Parathyroid adenoma (tissue), 2 donors: ENCODE measurements around the gene GPN1.

Experiments
- H2AFZ ChIP-seq: fragments of 300-600 bp; sonication (generic); one replicate; pipeline ENCODE4 v1.7.0; 2017; ENCODE audit warnings: antibody characterized with exemption, mild to moderate bottlenecking
- H3K27ac ChIP-seq: fragments of 300-600 bp; sonication (generic); one replicate; pipeline ENCODE4 v1.7.0; 2017
- H3K27me3 ChIP-seq: fragments of 300-600 bp; sonication (generic); one replicate; pipeline ENCODE4 v1.7.0; 2017; ENCODE audit warnings: low read length; ENCODE audit not compliant: control insufficient read depth, insufficient read depth
- H3K36me3 ChIP-seq: fragments of 300-600 bp; sonication (generic); one replicate; pipeline ENCODE4 v1.7.0; 2017; ENCODE audit warnings: low read length; ENCODE audit not compliant: control insufficient read depth, insufficient read depth
- H3K4me1 ChIP-seq: fragments of 300-600 bp; sonication (generic); one replicate; pipeline ENCODE4 v1.7.0; 2017; ENCODE audit warnings: control low read depth
- H3K4me2 ChIP-seq: fragments of 300-600 bp; sonication (generic); one replicate; pipeline ENCODE4 v1.7.0; 2017; ENCODE audit warnings: low read length
- H3K4me3 ChIP-seq: fragments of 300-600 bp; sonication (generic); one replicate; pipeline ENCODE4 v1.7.0; 2017; ENCODE audit warnings: low read depth, low read length
- H3K79me2 ChIP-seq: fragments of 300-600 bp; sonication (generic); one replicate; pipeline ENCODE4 v1.7.0; 2017; ENCODE audit warnings: control low read depth
- H3K9ac ChIP-seq: fragments of 300-600 bp; sonication (generic); one replicate; pipeline ENCODE4 v1.7.0; 2017; ENCODE audit warnings: mild to moderate bottlenecking
- H3K9me3 ChIP-seq: fragments of 300-600 bp; sonication (generic); one replicate; pipeline ENCODE4 v1.7.0; 2017; ENCODE audit warnings: low read length; ENCODE audit not compliant: control insufficient read depth
- TF ChIP-seq, protein P1 (sequence below): fragments of 300-600 bp; sonication (generic); IDR thresholded peaks from one replicate; pipeline ENCODE4 v1.7.0; 2017; ENCODE audit warnings: antibody characterized with exemption, mild to moderate bottlenecking
- donor health status: primary hyperparathyroidism.

Gene GPN1

GRCh38 chr2:27583390-27583915 lies 45.4 kb upstream of the GPN1 start:
- Histone ChIP-seq H3K4me3 (peak overlapping the region; percentile 66), H3K4me1 (peaks cover 8% of the 10 kb centered on the region), H3K4me2 (peak overlapping the region; percentile 57), H3K36me3 (no peaks in the 10 kb centered on the region), H3K9me3 (no peaks in the 10 kb centered on the region), H3K27ac (peak overlapping the region; percentile 58), H3K27me3 (no peaks in the 10 kb centered on the region), H3K79me2 (peaks cover 24% of the 10 kb centered on the region), H2AFZ (peak overlapping the region; percentile 88), H3K9ac (no peak overlapping the region)
- TF ChIP-seq, protein P1, sequence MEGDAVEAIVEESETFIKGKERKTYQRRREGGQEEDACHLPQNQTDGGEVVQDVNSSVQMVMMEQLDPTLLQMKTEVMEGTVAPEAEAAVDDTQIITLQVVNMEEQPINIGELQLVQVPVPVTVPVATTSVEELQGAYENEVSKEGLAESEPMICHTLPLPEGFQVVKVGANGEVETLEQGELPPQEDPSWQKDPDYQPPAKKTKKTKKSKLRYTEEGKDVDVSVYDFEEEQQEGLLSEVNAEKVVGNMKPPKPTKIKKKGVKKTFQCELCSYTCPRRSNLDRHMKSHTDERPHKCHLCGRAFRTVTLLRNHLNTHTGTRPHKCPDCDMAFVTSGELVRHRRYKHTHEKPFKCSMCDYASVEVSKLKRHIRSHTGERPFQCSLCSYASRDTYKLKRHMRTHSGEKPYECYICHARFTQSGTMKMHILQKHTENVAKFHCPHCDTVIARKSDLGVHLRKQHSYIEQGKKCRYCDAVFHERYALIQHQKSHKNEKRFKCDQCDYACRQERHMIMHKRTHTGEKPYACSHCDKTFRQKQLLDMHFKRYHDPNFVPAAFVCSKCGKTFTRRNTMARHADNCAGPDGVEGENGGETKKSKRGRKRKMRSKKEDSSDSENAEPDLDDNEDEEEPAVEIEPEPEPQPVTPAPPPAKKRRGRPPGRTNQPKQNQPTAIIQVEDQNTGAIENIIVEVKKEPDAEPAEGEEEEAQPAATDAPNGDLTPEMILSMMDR = no peak

DNA sequence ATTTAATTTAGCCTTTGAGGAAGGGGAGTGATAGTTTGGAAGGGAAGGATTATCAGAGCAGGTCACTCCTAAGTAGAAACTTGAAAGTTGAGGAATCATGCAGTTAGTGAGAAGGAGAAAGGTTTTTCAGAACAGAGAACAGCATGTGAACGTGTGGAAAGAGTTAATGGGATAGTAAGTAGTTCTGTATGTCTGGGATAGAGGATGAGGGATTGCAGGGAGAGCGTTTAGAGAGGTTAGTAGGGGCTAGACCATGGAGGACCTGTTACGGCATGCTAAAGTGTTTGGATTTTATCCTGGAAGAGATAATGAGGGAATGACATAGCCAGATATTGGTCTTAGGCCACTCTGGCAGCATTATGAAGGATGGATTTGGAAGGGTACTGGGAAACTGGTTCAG lies 44.3 kb upstream of the GPN1 start:
- no peak overlapping the region for H3K27ac ChIP-seq
- H3K4me3 ChIP-seq = no peak overlapping the region
- peaks cover 8% of the 10 kb centered on the region for H3K4me1 ChIP-seq
- H3K4me2 ChIP-seq = no peak overlapping the region
- H3K27me3 ChIP-seq = no peaks in the 10 kb centered on the region
- no peak overlapping the region for H2AFZ ChIP-seq
- no peak overlapping the region for H3K9ac ChIP-seq
- H3K9me3 ChIP-seq = no peaks in the 10 kb centered on the region
- H3K79me2 ChIP-seq = peaks cover 24% of the 10 kb centered on the region
- no peaks in the 10 kb centered on the region for H3K36me3 ChIP-seq
- TF ChIP-seq, protein P1 = no peak

DNA sequence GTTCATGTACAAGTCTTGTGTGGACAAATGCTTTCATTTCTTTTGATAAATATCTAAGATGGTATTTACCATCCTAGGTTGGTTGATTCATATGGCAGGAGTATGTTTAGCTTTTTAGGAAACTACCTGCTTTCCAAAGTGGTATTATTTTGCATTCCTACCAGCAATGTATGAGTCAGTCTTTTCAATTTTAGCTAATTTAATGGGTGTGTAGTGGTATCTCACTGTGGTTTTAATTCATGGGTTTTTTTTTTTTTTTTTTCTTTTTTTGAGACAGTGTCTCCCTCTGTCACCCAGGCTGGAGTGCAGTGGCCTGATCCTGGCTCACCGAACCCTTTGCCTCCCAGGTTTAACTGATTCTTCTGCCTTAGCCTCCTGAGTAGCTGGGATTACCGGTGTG lies 41.8 kb upstream of the GPN1 start:
- H3K4me2 ChIP-seq = no peak overlapping the region

GRCh38 chr2:27588308-27588707 lies 40.5 kb upstream of the GPN1 start:
- Histone ChIP-seq H3K79me2 (peaks cover 32% of the 10 kb centered on the region), H3K4me1 (peaks cover 8% of the 10 kb centered on the region), H3K4me3 (no peak overlapping the region), H3K27me3 (no peaks in the 10 kb centered on the region), H2AFZ (no peak overlapping the region), H3K36me3 (no peaks in the 10 kb centered on the region), H3K9me3 (no peaks in the 10 kb centered on the region), H3K9ac (no peak overlapping the region), H3K4me2 (no peak overlapping the region), H3K27ac (no peak overlapping the region)
- TF ChIP-seq, protein P1 = no peak

More for the DNA sequence above, 41.8 kb upstream of the GPN1 start:
- Histone ChIP-seq H3K4me3 (no peak overlapping the region), H3K79me2 (peaks cover 28% of the 10 kb centered on the region), H3K27me3 (no peaks in the 10 kb centered on the region), H3K9ac (no peak overlapping the region), H3K27ac (no peak overlapping the region), H3K4me1 (peaks cover 8% of the 10 kb centered on the region), H3K9me3 (no peaks in the 10 kb centered on the region), H2AFZ (no peak overlapping the region), H3K36me3 (no peaks in the 10 kb centered on the region)
- TF ChIP-seq, protein P1 = no peak

- Histone ChIP-seq H3K4me1 (no peaks in the 10 kb centered on the region), H3K36me3 (no peaks in the 10 kb centered on the region), H3K9ac (no peak overlapping the region), H3K27me3 (no peaks in the 10 kb centered on the region), H3K79me2 (peaks cover 41% of the 10 kb centered on the region), H3K4me3 (no peak overlapping the region), H3K4me2 (no peak overlapping the region), H3K27ac (no peak overlapping the region), H3K9me3 (no peaks in the 10 kb centered on the region), H2AFZ (no peak overlapping the region)
- TF ChIP-seq, protein P1 = no peak
Observed at GRCh38 chr2:27591745-27592144, 37.1 kb upstream of the GPN1 start.
